IMR-90 (cell line): ENCODE results near the gene HSD17B11. TPM values are rescaled to one million over a fixed set of nuclear protein-coding genes. Genes with fewer than 3 reads are reported as not detected.

Experiments
- ATAC-seq: fragments of 200-7000 bp; cut with Tn5 transposase; 2 replicates; pipeline ENCODE4 v1.9.1; 2020; ENCODE audit warnings: low read depth, mild to moderate bottlenecking, moderate library complexity
- BruUV-seq: library from RNA; stranded (reverse); fragments of 400-500 nt; replicated peaks from 2 replicates; lab custom pipeline; 2021; lab: Mats Ljungman, UMichigan
- CTCF ChIA-PET: fragments of 300-600 bp; formaldehyde crosslinking; extraction: SDS; loops from one replicate; lab custom pipeline; 2021; ENCODE audit warnings: antibody characterized with exemption; lab: Yijun Ruan, JAX
- POLR2A ChIA-PET: fragments of 300-600 bp; sonication (Branson Sonifier 250); formaldehyde crosslinking; loops from one replicate; lab custom pipeline; 2022; ENCODE audit warnings: antibody characterized with exemption; ENCODE audit not compliant: unreplicated experiment; lab: Charles Lee
- DNase-seq: peaks from one replicate; pipeline ENCODE4 v3.0.0; 2013
- H2AFZ ChIP-seq: replicated peaks from 2 replicates; pipeline ENCODE3; 2013; ENCODE audit warnings: low read length, mild to moderate bottlenecking; ENCODE audit not compliant: poor library complexity
- H2AK5ac ChIP-seq: 2 replicates; pipeline ENCODE4 v1.6.1; 2013; ENCODE audit warnings: low read depth, low read length, inconsistent platforms
- H2AK9ac ChIP-seq: replicated peaks from 2 replicates; pipeline ENCODE3; 2013; ENCODE audit warnings: mild to moderate bottlenecking, low read depth, low read length, moderate library complexity; ENCODE audit not compliant: poor library complexity
- H2BK120ac ChIP-seq: 2 replicates; pipeline ENCODE4 v1.6.1; 2013; ENCODE audit warnings: low read depth, low read length, inconsistent platforms
- H2BK15ac ChIP-seq: 3 replicates; pipeline ENCODE4 v1.6.1; 2013; ENCODE audit warnings: low read depth, low read length, inconsistent platforms
- H2BK20ac ChIP-seq: 2 replicates; pipeline ENCODE4 v1.6.1; 2013; ENCODE audit warnings: low read depth, mild to moderate bottlenecking, inconsistent platforms, low read length, moderate library complexity
- H2BK5ac ChIP-seq: 2 replicates; pipeline ENCODE4 v1.6.1; 2013; ENCODE audit warnings: mild to moderate bottlenecking, low read depth, low read length, inconsistent platforms; ENCODE audit not compliant: poor library complexity, severe bottlenecking
- H3K14ac ChIP-seq: replicated peaks from 2 replicates; pipeline ENCODE4 v1.6.1; 2013; ENCODE audit warnings: low read depth, low read length, inconsistent platforms
- H3K18ac ChIP-seq: 2 replicates; pipeline ENCODE4 v1.6.1; 2013; ENCODE audit warnings: low read depth, low read length, control low read depth
- H3K23ac ChIP-seq: 2 replicates; pipeline ENCODE4 v1.6.1; 2013; ENCODE audit warnings: low read depth, low read length, inconsistent platforms
- H3K27ac ChIP-seq: 2 replicates; pipeline ENCODE4 v1.5.1; 2013; ENCODE audit warnings: mild to moderate bottlenecking, control low read depth, low read length; ENCODE audit not compliant: insufficient read depth
- H3K27me3 ChIP-seq: 2 replicates; pipeline ENCODE4 v1.6.1; 2013; ENCODE audit warnings: low read length; ENCODE audit not compliant: control insufficient read depth, insufficient read depth
- H3K36me3 ChIP-seq: 2 replicates; pipeline ENCODE4 v1.6.1; 2013; ENCODE audit warnings: low read length, mixed read lengths; ENCODE audit not compliant: control insufficient read depth, insufficient read depth
- H3K4ac ChIP-seq: 2 replicates; pipeline ENCODE4 v1.6.1; 2013; ENCODE audit warnings: low read depth, low read length, inconsistent platforms
- H3K4me1 ChIP-seq: 2 replicates; pipeline ENCODE4 v1.6.1; 2013; ENCODE audit warnings: low read length, mixed read lengths; ENCODE audit not compliant: control insufficient read depth, insufficient read depth
- H3K4me2 ChIP-seq: 2 replicates; pipeline ENCODE4 v1.6.1; 2013; ENCODE audit warnings: low read depth, mild to moderate bottlenecking, control low read depth, low read length, moderate library complexity
- H3K4me3 ChIP-seq: 2 replicates; pipeline ENCODE4 v1.5.1; 2013; ENCODE audit warnings: low read depth, mild to moderate bottlenecking, control low read depth, low read length, moderate library complexity; ENCODE audit not compliant: insufficient read depth
- H3K56ac ChIP-seq: 2 replicates; pipeline ENCODE4 v1.6.1; 2013; ENCODE audit warnings: low read length, inconsistent platforms; ENCODE audit not compliant: insufficient read depth; ENCODE audit errors: extremely low read depth
- H3K79me1 ChIP-seq, 2 experiments: 2 replicates each; pipeline ENCODE4 v1.6.1; 2013; ENCODE audit warnings: low read length in 2 of 2, inconsistent platforms in 1 of 2, low read depth in 1 of 2
- H3K9ac ChIP-seq: 2 replicates; pipeline ENCODE4 v1.6.1; 2013; ENCODE audit warnings: low read depth, low read length, control low read depth
- H3K9me1 ChIP-seq: 2 replicates; pipeline ENCODE4 v1.6.1; 2013; ENCODE audit warnings: low read length, inconsistent platforms; ENCODE audit not compliant: insufficient read depth
- H3K9me3 ChIP-seq: 2 replicates; pipeline ENCODE4 v1.6.1; 2013; ENCODE audit warnings: low read length; ENCODE audit not compliant: control insufficient read depth, insufficient read depth
- H4K20me1 ChIP-seq: 2 replicates; pipeline ENCODE4 v1.6.1; 2013; ENCODE audit warnings: low read length, inconsistent platforms; ENCODE audit not compliant: insufficient read depth
- H4K5ac ChIP-seq: 2 replicates; pipeline ENCODE4 v1.6.1; 2013; ENCODE audit warnings: mild to moderate bottlenecking, low read depth, low read length, control low read depth
- H4K8ac ChIP-seq, 2 experiments: 2 replicates each; pipeline ENCODE4 v1.6.1; 2013; ENCODE audit warnings: low read depth in 2 of 2, low read length in 2 of 2, control low read depth in 1 of 2, inconsistent platforms in 1 of 2
- H4K91ac ChIP-seq: 2 replicates; pipeline ENCODE4 v1.6.1; 2013; ENCODE audit warnings: low read depth, low read length, inconsistent platforms; ENCODE audit not compliant: insufficient read depth
- CHD1 ChIP-seq: IDR thresholded peaks from 2 replicates; pipeline ENCODE4 v1.6.1; 2012; ENCODE audit warnings: low read depth, low read length, improper control_type of control experiment
- ELK1 ChIP-seq: fragments of 150-350 bp; IDR thresholded peaks from 2 replicates; pipeline ENCODE4 v1.6.1; 2016; ENCODE audit warnings: low read depth, mild to moderate bottlenecking, low read length, moderate library complexity, borderline replicate concordance
- FOS ChIP-seq: fragments of 150-350 bp; IDR thresholded peaks from 2 replicates; pipeline ENCODE4 v1.6.1; 2016; ENCODE audit warnings: low read depth, low read length
- NFE2L2 ChIP-seq: fragments of 150-350 bp; IDR thresholded peaks from 2 replicates; pipeline ENCODE4 v1.6.1; 2016; ENCODE audit warnings: low read depth, mild to moderate bottlenecking, low read length
- RAD21 ChIP-seq: IDR thresholded peaks from 2 replicates; pipeline ENCODE4 v1.6.1; 2012; ENCODE audit warnings: low read length, improper control_type of control experiment
- RFX5 ChIP-seq: IDR thresholded peaks from 2 replicates; pipeline ENCODE4 v1.8.0; 2012; ENCODE audit warnings: low read depth, mild to moderate bottlenecking, low read length, moderate library complexity
- SMC3 ChIP-seq: fragments of 150-350 bp; IDR thresholded peaks from 2 replicates; pipeline ENCODE4 v1.6.1; 2016; ENCODE audit warnings: low read depth, mild to moderate bottlenecking, antibody characterized with exemption, low read length, moderate library complexity
- USF2 ChIP-seq: fragments of 150-350 bp; IDR thresholded peaks from 2 replicates; pipeline ENCODE4 v1.6.1; 2017; ENCODE audit warnings: mild to moderate bottlenecking, antibody characterized with exemption, low read length, low read depth
- WGBS, 2 experiments: methylation state at CpG; one replicate each; pipeline versions ENCODE4 v1.1.5 to v1.1.7; 2013; ENCODE audit warnings: missing lambda C conversion rate in 2 of 2; ENCODE audit not compliant: insufficient read length in 1 of 2; ENCODE audit errors: extremely low coverage in 2 of 2; 5-methylcytosine and 5-hydroxymethylcytosine counted together
- dilution Hi-C: fragments of 300-500 bp; cut with HindIII; formaldehyde crosslinking; loops from one replicate; pipeline ENCODE4 v1.14.3; 2018; ENCODE audit warnings: low sequenced_read_pairs; ENCODE audit not compliant: unreplicated experiment
- in situ Hi-C: fragments of 300-500 bp; cut with MboI; formaldehyde crosslinking; loops from 3 replicates; pipeline ENCODE4 v1.14.3; 2019; ENCODE audit warnings: low sequenced_read_pairs, inconsistent platforms, mixed read lengths
- intact Hi-C: fragments of 100-400 bp; cut with micrococcal nuclease; formaldehyde crosslinking; loops from 2 replicates; pipeline ENCODE4 v1.10.0; 2022
- polyA plus RNA-seq, 3 experiments: library from polyadenylated mRNA; depleted of rRNA; stranded (reverse); fragments of >200 nt; gene quantifications; 2 replicates each; pipeline ENCODE4 v1.2.3, GENCODE V29; 2012; ENCODE audit warnings: low replicate concordance in 1 of 3
- total RNA-seq: library from RNA; depleted of rRNA; stranded (reverse); fragments of >200 nt; gene quantifications from 2 replicates; pipeline ENCODE4 v1.2.3, GENCODE V29; 2012

HSD17B11 gene
- total and polyA plus RNA-seq, 2 of the 4 experiments (the other 2 are of a cell fraction) = 11.3 to 12.0 TPM

GRCh38 chr4:87299898-87300297 lies 91.1 kb downstream of the HSD17B11 start:
- Histone ChIP-seq H3K79me1 (no peaks in the 10 kb centered on the region), H3K9ac (no peak overlapping the region), H3K9me3 (no peaks in the 10 kb centered on the region), H2BK15ac (no peak overlapping the region), H2AFZ (no peak overlapping the region), H2BK5ac (no peak overlapping the region), H3K23ac (no peak overlapping the region), H3K4me2 (no peak overlapping the region), H2AK5ac (no peak overlapping the region), H3K27ac (no peak overlapping the region), H4K20me1 (no peaks in the 10 kb centered on the region), H3K9me1 (no peaks in the 10 kb centered on the region; the same call in 1 of the 2 replicates), H2BK120ac (no peak overlapping the region), H4K5ac (no peak overlapping the region), H4K8ac (no peak overlapping the region), H4K91ac (no peak overlapping the region), H3K4me3 (no peak overlapping the region), H3K18ac (no peak overlapping the region), H3K4ac (no peak overlapping the region), H2AK9ac (no peak overlapping the region), H3K36me3 (no peaks in the 10 kb centered on the region), H3K4me1 (no peaks in the 10 kb centered on the region), H2BK20ac (no peak overlapping the region), H3K14ac (no peak overlapping the region), H3K27me3 (peaks cover 4% of the 10 kb centered on the region; the same call in 1 of the 2 replicates), H3K56ac (no peak overlapping the region)
- in situ Hi-C loops (no loop called here), dilution Hi-C loops (no loop called here), intact Hi-C loops (no loop called here)
- CTCF ChIA-PET = no interaction called here
- TF ChIP-seq RAD21 (no peak), ELK1 (no peak), RFX5 (no peak), CHD1 (no peak), SMC3 (no peak), NFE2L2 (no peak), FOS (no peak), USF2 (no peak)
- BruUV-seq = no TSS peak
- POLR2A ChIA-PET = no interaction called here
- ATAC-seq (no peak), DNase-seq (no peak)
- WGBS, 2 experiments = no CpG with 5 or more reads among the region's 4 CpGs
